Upper lobe of right lung (tissue), 1 donor: ENCODE results near the gene ARHGEF17. TPM values are rescaled to one million over a fixed set of nuclear protein-coding genes. Genes with fewer than 3 reads are reported as not detected.

ENCODE experiments used
- ATAC-seq: fragments of 200-7000 bp; cut with Tn5 transposase; one replicate; pipeline ENCODE4 v1.9.1; 2020; ENCODE audit warnings: mild to moderate bottlenecking, moderate library complexity
- DNase-seq: peaks from one replicate; pipeline ENCODE4 v3.0.0-alpha.2; 2020
- H3K27ac ChIP-seq: fragments of 200-600 bp; one replicate; pipeline ENCODE4 v1.8.0; 2022
- H3K27me3 ChIP-seq: fragments of 200-600 bp; one replicate; pipeline ENCODE4 v1.8.0; 2022; ENCODE audit warnings: mild to moderate bottlenecking
- H3K36me3 ChIP-seq: fragments of 200-600 bp; one replicate; pipeline ENCODE4 v1.8.0; 2022
- H3K4me1 ChIP-seq: fragments of 200-600 bp; one replicate; pipeline ENCODE4 v1.8.0; 2022
- H3K4me3 ChIP-seq: fragments of 200-600 bp; one replicate; pipeline ENCODE4 v1.8.0; 2022; ENCODE audit warnings: mild to moderate bottlenecking
- H3K9me3 ChIP-seq: fragments of 200-600 bp; one replicate; pipeline ENCODE4 v1.8.0; 2022
- CTCF ChIP-seq: fragments of 200-600 bp; IDR thresholded peaks from one replicate; pipeline ENCODE4 v1.8.0; 2022; ENCODE audit warnings: antibody characterized with exemption
- intact Hi-C: fragments of 100-400 bp; cut with DNase I; formaldehyde crosslinking; loops from one replicate; pipeline ENCODE4 v1.11.0; 2022
- total RNA-seq: library from RNA; stranded (reverse); fragmentation: NEBNext Ultra II Directional; extraction: Animal tissue kit (Norgen Biotek cat#: 25700); gene quantifications from one replicate; pipeline ENCODE4 v1.2.1, GENCODE V29; 2021
- donor health status: DM: no; HTN: yes; CAD: no; lungs with severe emphysema.

Gene ARHGEF17
- total RNA-seq, 1 donor from 2014 or later = 74.5 TPM

DNA sequence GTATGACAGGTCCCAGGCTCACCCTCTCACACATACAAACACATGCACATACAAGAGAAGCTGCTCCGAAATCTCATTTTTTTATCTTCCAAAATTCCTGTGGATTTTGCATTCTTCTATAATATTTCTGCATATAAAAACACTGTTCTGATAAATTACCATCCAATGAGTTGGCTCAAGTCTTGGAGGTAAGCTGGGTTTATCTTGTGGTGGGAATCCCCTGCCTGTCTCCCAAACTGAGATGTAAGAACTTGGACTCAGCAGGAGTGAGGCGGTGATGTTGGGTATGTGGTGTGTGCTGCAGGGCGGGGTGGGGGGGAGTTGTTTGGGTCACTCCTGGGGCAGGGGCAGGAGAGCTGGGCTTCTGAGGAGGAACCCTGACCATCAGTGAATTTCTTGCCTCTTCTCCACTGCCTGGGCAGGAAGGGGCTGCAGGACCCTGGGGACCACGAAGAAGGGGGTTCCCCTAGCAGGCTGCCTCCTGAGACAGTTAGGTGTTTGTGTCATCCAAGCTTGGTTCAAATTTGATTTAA is 42.7 kb upstream of the ARHGEF17 start:
- H3K4me3 ChIP-seq = no peak overlapping the region
- no peak overlapping the region for H3K27ac ChIP-seq
- TF ChIP-seq CTCF = no peak
- intact Hi-C loops = no loop called here
- no peaks in the 10 kb centered on the region for H3K9me3 ChIP-seq
- ATAC-seq = no peak
- H3K27me3 ChIP-seq = peaks cover 13% of the 10 kb centered on the region
- peaks cover 23% of the 10 kb centered on the region for H3K4me1 ChIP-seq
- H3K36me3 ChIP-seq = no peaks in the 10 kb centered on the region
- no peak for DNase-seq

DNA sequence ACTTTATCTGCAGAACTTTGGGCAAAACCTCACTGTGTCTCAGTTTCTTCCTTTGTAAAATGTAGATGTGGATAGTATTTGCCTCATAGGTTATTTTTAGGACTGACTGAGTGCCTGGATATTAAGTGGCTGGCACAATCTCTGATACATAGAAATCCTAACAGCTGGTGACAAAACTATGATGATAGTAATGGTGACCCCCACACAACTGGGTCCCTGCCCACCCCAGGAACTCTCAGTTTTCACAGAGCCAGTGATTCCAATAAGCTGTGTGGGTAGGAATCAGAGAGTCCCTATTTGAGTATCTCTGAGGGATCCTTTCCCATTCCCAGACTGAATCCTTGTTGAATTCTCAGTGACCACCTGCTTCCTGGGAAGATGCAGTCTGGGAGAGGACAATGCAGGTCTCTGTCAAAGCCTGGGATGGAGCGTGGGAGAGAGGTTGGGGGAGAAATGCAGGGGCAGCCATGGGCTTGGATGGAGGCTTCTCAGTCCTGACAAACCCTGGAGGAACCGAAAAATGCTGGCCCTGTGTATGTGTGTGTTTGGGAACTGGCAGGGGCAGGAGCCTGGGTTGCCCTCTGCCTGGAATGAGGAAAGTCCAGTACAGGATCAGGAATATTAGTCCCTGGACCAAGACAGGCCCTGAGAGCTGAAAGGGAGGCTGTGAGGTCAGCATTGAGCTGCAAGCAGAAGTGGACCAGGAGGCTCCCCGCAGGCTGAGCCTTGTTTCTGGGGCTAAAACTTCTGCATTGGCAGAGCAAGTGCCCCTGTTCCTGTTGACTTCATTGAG is 42.0 kb upstream of the ARHGEF17 start:
- ATAC-seq (no peak), DNase-seq (no peak)
- H3K4me3 ChIP-seq = no peak overlapping the region
- intact Hi-C loops = no loop called here
- no peak overlapping the region for H3K27ac ChIP-seq
- no peaks in the 10 kb centered on the region for H3K36me3 ChIP-seq
- H3K4me1 ChIP-seq = peaks cover 30% of the 10 kb centered on the region
- peaks cover 13% of the 10 kb centered on the region for H3K27me3 ChIP-seq
- H3K9me3 ChIP-seq = no peaks in the 10 kb centered on the region
- no peak for TF ChIP-seq CTCF

DNA sequence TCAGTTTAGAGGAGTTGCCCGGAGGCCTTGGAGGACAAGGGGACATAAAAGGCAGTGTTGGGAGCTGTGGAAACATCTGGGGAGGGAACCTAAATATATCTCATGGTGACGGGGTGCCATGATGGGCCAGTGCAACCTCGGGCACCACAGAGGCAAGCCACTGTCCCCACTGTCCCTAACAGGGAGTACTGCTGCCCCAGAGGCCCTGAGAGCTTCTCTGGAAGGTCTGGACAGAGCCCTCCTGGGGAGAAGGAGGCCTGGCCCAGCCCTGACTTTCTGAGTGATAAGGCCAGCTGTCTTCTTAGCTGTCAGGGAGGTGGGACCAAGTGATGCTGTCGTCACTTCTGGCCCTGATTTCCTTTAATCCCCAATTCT is 41.4 kb upstream of the ARHGEF17 start:
- Histone ChIP-seq H3K27me3 (peaks cover 13% of the 10 kb centered on the region), H3K9me3 (no peaks in the 10 kb centered on the region), H3K27ac (no peak overlapping the region), H3K4me1 (peaks cover 30% of the 10 kb centered on the region), H3K4me3 (no peak overlapping the region), H3K36me3 (no peaks in the 10 kb centered on the region)
- ATAC-seq = no peak
- no peak for TF ChIP-seq CTCF
- intact Hi-C loops = no loop called here
- DNase-seq = no peak

DNA sequence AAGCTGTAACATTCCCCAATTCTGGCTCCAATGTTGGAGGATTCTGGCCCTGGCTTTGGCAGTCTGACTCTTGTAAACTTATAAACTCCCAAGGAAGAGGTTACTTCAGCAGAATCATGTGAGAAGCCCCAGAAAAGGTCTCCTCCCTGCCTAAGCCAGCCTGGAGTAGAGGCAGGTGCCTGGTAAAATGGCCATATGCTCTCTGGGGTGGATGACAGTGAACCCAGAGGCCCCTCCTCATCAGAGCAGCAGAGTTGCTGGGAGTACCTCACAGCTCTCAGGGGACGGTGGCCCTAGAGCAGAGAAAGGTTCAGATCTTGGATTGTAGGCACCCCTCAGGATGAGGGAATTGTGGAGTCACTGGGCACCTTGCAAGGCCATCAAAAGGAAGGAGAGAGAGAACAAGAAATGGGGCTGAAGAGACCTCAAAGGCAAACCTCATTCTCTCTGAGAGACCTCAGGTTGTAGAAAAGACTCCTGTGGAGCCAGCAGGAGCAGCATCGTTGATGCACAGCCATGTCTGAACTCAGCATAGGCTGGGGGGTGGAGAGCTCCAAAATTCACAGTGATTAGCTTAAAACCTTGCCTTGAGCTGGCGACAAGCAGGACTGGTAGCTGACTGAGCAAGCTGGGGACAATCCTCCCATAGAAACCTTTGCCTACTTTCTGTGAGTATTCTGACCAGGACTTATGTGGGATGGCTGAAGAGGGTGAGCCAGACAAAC is 40.8 kb upstream of the ARHGEF17 start:
- Histone ChIP-seq H3K27me3 (peaks cover 13% of the 10 kb centered on the region), H3K9me3 (no peaks in the 10 kb centered on the region), H3K27ac (no peak overlapping the region), H3K4me3 (no peak overlapping the region), H3K36me3 (no peaks in the 10 kb centered on the region), H3K4me1 (peaks cover 30% of the 10 kb centered on the region)
- TF ChIP-seq CTCF = no peak
- no peak for DNase-seq
- ATAC-seq = no peak
- intact Hi-C loops = no loop called here

- ATAC-seq (no peak), DNase-seq (no peak)
- intact Hi-C loops = no loop called here
- no peaks in the 10 kb centered on the region for H3K9me3 ChIP-seq
- H3K27ac ChIP-seq = no peak overlapping the region
- H3K4me1 ChIP-seq = peaks cover 30% of the 10 kb centered on the region
- TF ChIP-seq CTCF = no peak
- H3K36me3 ChIP-seq = no peaks in the 10 kb centered on the region
- no peak overlapping the region for H3K4me3 ChIP-seq
- peaks cover 13% of the 10 kb centered on the region for H3K27me3 ChIP-seq
Measured at GRCh38 chr11:73267906-73268540, 40.1 kb upstream of the ARHGEF17 start.
